HG02852 (cell line): ENCODE measurements around the gene ENAH.

Source experiments
- ATAC-seq: cut with Tn5 transposase; IDR thresholded peaks from one replicate; pipeline ENCODE4 v1.9.1; 2021; ENCODE audit warnings: mild to moderate bottlenecking, moderate library complexity; ENCODE audit not compliant: unreplicated experiment

ENAH gene

DNA sequence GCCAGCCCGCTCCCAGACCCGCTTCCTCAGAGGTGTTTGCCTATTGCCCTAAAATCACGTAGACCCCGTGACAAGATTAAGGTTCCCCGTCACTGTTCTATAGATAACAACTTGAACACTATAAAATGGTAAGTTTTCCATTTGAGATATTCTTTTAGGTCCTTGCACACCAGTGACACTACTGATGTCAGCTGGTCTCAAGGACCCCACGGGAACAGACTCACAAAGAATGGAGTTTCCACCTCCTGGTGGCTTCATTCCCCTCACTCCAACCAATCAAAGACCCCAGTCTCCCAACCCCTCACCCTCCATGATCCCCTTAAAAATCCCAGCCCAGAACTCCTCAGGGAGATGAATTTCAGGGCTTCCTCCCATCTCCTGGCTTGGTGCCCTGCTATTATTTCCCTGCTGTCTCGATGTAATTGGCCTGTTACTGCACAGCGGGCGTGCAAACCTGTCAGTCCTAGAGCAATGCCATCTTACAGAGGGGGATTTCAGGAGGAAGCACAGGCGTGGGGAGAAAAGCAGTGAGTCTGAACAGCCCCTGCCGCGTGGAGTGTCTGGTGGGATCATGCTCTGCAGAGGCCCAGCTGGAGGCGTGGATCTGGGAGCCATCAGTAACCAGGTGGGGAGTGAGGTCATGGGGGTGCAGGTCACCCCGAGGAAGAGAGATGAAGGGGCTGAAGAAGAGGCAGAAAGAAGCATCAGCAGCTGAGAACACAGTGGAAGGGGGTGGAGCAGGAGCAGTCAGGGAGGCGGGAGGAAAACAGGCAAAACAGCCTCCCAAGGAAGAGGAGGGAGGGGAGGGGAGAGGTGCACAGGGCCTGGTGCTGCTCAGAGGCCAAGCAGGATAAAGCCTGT is 190.0 kb downstream of the ENAH start:
- no peak for ATAC-seq

DNA sequence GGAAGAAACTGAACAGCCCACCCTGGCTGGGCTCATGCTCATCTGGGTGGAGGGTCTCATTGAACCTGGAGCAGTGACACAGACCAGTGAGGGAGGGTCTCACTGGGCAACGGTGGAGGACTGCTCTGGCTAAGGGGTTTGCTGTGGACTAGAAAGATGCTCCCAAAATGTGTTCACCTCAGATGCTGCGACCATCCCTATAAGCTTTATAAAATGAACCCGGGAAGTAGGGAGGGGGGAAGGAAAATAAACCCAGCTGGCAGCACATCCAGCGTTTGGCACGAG is 190.6 kb downstream of the ENAH start:
- no peak for ATAC-seq

DNA sequence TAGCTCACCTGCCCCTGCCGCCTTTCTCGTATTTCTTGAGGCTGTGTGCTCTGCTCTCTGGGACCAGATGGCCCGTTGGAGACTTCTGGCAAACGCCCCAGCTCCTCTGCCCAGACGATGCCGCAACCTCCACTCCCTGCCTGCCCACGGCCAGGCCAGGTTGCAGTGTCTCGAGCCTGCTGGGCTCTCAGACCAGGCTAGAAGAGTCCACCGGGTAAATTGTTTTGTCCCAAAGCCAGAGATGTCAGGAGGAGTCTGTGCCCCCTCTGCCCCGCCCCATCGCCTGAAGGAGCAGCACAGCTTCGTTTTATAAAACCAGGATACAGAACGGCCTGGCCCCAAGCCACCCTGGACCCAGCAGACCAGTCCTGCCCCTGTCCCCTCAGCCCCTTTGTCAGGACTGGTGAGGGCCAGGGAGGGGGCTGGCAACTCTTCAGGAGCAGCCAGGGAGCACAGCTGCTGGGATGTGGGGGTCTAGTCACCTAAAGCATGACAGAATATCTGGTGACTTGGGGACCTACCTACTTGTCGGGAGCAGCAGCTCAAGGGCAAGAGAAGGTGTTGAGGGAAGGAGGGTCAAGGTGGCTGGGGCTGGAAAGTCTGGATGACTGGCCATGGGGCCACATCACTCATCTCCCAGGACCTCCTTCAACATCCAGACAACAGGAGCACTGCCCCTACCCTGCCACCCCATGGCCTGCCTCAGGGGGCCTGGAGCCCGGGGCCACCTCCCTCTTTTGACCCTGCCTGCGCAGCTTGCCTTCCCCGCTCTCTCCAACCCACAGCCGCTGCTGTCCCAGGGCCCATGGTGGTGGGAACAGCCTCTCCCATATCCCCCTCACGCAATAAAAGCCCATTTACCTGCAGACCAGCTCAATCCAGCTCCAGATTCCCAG is 191.1 kb downstream of the ENAH start:
- no peak for ATAC-seq

DNA sequence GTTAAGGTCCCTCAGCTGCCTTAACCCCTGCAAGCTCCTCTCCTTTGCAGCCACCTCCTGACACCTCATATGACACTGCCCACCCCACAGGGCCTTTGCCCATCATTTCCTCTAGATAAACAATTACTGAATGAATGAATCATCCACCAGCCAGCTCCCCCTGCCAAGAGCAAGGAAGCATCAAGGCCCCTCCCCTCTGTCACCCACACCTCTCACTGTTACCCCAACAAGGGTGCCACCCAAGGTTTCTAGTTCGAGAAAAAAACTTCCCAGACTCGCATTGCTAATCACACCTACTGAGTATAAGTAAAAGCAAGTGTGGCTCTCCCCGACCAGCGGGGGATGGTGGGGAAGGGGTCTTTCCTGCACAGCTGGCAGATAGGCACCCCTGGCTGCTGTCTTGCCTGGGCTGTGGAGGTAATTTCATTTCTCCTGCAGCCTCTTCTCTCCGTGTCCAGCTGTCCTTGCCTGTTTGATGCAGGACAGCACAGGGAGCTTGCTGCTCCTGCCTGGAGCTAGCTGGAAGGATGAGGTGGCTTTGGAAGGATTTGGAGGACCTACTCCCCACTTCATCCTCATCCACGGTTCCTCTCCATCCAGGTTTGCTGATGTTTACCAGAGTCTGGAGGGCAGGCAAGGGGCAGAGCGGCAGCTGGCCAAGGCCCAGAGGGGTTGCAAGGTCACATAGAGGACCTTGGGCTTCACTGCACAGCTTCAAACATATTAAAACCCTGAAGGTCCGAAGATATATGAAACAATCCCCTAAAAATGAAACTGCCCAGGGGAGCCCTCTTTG is 192.0 kb downstream of the ENAH start:
- ATAC-seq = no peak

DNA sequence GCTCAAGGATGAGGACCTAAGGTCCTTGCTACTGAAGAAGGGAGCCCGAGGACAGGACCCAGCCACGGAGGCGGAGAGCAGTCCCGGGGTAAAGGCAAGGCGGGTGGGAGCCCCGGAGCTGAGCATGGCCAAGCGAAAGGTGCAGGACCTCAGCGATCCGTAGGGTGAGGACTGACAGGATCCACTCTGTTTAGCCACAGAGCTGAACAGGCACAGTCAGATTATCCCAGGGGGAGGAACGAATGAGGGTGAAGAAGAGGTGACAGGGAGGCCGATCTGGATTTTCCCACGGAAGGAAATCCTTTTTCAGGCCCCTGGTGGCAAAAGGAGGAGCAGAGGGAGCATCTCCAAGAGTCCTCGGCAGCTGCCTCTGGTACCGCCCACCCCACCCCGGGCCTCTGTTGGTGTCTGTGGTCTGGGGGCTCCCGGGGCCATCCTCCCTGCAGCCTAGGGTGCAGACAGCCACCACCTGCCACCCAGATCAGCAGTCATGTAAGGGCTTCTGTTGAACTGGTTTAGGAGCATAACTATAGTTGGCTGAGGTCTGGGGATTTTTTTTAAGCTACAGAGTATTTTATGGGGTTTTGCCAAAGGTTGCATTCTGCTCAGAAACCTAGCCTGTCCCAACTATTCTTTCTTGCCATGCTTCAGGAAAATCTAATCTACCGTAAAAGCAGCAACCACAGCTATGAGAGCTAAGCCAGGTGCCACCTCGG is 192.7 kb downstream of the ENAH start:
- no peak for ATAC-seq

DNA sequence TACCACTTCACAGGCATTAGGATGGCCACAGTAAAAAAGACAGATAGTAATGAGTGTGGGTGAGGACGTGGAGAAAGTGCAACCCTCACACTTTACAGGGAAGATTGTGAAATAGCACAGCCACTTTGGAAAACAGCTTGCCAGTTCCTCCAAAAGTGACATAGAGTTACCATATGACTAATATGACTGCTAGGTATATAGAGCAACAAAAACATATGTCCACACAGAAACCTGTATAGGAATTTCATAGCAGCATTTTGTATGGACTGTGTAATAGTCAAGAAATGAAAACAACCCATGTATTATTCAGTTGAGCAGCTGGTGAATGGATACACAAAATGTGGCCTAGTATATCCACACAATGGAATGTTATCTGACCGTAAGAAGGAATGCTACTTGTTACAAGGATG is 194.7 kb downstream of the ENAH start:
- no peak for ATAC-seq

DNA sequence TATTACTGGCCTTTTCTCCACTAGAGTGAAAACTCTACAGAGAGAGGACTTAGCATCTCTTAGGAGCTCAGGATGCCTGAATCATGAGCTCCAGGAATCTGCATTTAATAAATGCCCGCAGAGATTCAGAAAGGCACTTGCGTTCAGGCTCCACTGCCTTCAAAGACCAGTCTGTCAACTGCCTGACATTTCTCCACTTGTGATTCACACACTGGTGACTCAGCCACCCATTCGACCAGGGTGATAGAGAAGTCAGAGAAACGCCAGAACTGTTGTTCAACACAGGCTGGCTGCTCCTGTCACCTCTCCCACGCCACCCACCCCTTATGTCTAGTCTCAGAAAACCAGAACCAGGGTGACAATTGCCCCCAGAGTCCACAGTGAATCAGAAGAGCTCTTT is 198.2 kb downstream of the ENAH start:
- no peak for ATAC-seq

DNA sequence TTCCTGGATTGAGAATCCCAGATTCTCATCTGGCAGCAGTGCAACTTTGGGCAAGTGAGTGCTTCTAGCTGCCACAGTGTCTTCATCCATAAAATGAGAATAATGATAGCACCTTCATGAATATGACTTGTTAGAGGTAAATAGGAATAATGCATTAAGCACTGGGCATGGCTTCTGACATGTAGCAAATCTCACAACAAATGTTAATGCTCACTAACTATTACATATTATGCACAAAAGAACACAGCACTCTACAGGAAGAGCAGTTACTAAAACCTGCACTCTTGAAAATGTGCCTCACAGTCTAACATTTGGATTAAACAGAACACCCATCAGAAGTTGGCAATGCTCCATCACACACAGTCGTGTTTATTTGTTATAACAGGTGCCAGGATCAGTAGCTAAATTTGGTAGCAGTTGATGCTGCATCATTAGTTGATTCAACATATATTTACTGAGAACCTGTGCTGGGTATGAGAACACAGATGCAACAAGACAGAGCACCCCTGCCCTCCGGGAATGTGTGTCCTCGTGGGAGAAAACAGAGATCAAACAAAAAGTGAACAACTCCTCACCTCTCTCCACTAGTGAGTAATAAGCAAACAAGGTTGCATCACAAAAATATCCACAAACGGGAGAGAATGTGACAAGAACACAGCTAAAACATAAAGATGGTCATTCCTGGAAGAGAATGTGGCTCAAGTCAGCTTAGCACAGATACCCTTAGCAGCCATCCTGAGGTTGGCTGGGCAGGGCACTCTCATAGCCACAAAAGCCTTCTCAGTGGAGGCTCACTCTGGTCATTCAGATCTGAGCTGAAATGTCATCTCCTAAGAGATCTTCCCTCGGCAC is 198.9 kb downstream of the ENAH start:
- ATAC-seq = no peak

DNA sequence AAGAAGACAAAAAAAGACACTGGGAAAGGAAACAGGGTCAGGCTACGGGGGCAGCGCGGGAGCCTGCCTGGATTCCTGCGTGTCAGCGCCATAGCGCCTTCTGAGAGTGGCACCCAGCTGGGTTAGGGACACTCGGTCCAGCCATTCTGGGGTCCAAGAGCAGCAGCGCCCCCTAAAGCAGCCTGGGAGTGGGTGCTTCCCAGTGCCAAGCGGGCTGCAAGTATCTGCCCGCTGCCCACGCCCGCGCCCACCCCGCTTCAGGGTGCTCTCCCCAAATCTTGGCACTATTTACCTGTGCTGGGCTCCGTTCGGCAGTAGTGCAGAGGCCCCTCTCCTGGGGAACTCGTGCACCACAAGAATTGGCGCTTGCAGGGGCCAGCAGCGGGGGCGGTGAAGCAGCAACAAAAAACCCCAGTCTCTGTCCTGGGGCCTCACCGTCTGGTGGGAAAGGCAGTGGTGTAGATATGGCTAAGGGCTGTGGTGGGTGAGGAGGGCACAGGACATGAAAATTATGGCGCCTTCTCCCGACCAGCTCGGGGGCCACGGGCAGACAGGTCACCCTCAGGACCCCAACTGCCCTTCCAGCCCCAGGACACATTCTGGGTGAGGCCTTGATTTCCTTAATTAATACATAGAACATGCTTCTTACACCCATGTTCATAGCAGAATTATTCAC is 200.9 kb downstream of the ENAH start:
- ATAC-seq = no peak

DNA sequence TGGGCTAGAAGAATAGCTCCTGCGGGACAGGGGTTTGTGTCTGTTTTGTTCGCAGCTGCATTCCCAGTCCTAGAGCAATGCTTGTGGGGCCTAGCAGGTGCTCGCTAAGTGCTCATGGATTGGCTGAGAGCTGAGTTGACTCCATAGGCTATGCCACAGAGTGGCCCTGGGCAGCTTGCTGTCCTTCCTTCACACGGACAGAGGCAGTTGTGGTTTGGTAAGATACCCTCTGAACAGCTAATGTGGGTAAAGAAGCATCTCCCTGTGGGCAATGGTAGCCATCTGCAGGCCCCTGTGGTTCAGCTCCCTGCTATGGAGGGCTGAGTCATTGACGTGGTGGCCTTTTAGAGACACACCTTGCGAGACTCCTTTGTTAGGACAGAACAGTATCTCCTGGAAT is 201.6 kb downstream of the ENAH start:
- no peak for ATAC-seq

DNA sequence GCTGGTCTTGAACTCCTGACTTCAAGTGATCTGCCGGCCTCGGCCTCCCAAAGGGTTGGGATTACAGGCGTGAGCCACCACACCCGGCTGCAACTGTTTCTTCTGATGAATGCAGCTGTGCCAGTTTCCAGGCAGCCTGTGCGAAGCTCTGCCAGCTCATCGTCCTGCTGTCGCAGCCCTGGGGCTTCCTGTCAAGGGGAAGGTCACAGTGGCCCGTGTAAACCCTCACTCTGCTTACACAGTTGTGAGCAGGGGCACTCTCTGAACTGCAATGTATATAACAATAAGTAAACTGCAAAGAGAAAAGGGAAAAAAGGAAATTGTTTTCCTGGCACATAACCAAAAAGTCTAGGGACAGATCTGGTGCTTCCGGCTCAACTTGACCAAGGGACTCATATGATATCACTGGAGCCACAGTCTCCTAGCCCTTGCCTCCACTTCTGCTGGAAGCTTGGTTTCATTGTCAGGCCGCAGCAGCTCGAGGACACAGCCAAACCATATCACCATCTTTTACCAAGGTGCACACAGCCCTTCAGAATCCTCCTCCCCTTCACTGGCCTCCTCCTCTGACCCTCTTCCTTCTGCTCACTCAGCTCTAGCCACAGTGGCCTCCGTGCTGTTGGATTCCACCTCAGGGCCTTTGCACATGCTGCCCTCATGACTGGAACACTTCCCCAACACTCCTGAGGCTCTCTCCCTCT is 202.3 kb downstream of the ENAH start:
- no peak for ATAC-seq

DNA sequence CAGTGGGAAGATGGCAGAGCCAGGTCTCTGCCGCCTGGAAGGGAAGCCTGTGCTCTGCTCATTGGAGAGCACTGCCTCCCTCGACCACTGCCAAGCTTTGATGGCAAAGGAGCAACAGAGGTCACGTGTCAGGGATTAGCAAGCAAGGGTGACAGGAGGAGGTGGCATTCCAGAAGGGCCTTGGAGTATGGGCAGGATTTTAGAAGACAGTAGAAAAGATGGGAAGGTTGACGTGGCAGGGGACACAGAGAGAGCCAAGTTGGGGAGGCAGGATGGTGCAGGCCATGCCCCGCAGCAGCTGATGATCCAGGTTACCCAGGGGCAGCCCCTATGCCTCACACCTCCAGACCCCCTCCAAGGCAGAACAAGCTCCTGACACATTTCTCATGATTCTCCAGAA is 203.1 kb downstream of the ENAH start:
- ATAC-seq = no peak

DNA sequence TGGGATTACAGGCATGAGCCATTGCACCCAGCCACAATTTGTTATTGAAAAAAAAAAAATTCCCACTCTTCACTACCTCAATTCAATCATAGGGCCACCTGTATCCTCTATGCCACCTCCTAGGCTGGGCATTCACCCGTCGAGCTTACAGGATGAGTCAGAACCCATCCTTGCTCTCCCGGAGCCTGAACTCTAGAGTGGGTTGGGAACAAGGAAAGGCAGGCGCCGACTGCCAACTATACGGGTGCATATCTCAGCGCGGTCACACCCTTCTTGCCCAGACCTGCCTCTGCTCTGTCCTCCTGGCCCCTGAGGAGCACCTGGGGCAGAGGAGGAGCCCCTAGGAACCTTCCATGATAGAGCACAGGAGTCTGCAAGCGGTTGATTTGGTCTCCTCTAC is 203.7 kb downstream of the ENAH start:
- no peak for ATAC-seq

DNA sequence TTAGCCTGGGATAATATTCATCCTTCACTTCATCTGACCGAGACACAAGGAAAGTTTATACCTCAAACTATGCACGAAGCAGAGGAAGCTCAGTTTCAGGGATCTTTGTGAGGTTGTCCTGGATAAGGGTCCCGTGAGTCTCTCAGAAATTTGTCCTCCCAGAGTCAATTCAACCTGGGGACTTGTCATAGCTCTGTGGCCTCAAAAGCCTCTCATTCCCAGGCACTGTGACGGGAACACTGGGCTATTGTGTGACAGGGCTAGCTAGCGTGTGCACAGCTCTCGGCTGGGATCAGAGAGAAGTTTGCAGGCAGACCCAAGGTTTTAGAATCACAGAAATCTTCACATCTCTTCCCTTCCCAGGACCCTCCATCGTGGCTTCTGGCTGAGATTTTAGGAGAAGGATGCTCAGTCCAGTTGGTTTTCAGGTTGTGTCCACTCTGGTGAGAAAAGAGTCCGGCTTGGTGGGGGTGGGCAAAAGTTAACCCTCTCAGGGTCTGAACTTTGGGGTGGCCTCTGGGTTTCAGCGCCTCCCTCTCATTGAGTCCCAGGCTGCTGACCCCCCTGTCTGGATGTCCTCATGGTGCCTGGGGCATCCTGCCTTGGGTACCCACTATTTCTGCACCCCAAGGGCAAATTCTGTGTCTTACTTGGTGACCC is 204.6 kb downstream of the ENAH start:
- ATAC-seq = no peak

DNA sequence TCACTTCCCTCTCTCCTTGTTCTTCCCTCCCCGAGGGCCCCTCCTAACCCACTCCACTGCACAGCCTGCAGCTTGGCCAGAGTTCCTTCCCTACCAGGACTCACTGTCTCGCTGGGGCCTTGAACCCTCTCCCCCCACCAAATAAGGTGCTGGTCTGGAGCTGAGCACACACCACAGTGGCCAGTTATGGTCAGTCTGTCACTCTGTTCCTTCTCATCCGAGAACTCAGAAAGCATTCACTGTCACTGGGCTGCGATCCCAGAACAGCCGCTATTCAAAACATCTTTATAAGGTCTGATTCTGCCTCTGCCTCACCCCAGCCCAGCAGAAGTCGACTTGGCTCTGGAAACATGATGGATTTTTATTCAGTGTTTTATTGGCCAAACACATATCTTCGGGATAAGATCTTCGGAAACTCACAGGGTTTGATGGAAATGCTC is 205.3 kb downstream of the ENAH start:
- ATAC-seq = no peak

DNA sequence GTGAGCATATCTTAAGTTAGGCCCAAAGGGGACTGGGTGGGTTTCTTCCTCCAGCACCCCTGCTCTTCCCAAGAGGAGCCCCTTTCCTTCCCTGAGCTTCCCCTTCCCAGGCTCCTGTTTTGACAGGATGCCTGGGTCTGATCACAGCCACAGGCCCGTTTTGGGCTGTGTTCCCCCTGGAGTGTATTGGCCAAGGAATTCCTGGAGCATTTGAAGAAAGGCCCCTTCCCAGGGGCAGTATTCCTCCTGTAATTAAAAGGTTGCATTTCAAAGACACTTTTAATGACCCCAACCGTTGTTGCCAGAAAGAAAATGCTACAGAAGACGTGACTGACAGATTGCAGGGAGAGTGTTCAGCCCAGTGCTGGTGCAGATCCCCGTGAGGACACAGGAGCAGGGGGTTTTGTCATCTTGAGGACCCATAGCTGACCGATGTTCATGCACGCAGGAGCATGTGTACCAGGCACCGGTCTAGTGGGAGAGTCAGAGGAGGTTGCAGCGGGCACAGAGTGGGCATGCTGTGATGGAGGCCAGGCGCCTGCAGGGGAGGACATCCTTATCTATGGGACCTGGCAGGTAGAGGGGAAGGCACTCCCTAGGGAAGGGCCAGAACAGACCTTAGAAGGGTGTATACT is 205.8 kb downstream of the ENAH start:
- ATAC-seq = no peak

DNA sequence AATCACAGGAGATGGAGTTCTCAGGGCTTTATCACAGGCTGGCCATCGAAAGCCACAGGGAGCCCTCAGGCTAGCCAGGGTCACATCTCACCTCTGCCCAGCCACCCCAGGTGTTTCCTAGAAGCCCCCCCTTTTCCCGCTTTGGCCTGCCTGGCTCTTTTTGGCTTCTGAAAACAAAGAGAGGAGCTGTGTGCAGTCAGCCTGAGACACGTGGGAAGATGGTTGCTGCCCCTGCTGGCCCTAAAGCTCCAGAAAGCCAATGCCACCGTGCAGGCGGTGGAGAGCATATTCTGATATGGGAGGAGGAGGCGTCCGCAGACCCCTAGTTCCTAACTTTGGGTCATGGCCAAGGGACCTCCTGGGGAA is 206.3 kb downstream of the ENAH start:
- ATAC-seq = no peak
